OCI-LY7 (cell line): ENCODE results near the gene TGFB1I1. TPM values are rescaled to one million over a fixed set of nuclear protein-coding genes. Genes with fewer than 3 reads are reported as not detected.

Experiments
- BruUV-seq: library from RNA; stranded (reverse); fragments of 400-500 nt; replicated peaks from 2 replicates; lab custom pipeline; 2021; lab: Mats Ljungman, UMichigan
- CTCF ChIA-PET: fragments of 300-600 bp; sonication (Branson Sonifier 250); formaldehyde crosslinking; loops from one replicate; lab custom pipeline; 2022; ENCODE audit warnings: antibody characterized with exemption; ENCODE audit not compliant: unreplicated experiment; lab: Charles Lee
- POLR2A ChIA-PET: fragments of 300-600 bp; sonication (Branson Sonifier 250); formaldehyde crosslinking; loops from one replicate; lab custom pipeline; 2022; ENCODE audit warnings: antibody characterized with exemption; lab: Charles Lee
- DNase-seq: peaks from one replicate; pipeline ENCODE4 v3.0.0-alpha.2; 2015; ENCODE audit warnings: low spot score
- H2AFZ ChIP-seq: fragments of 200-600 bp; sonication (generic), shearing (Covaris generic); 2 replicates; pipeline ENCODE4 v1.6.1; 2014; ENCODE audit warnings: mild to moderate bottlenecking, antibody characterized with exemption, low read length, moderate library complexity
- H3K27ac ChIP-seq: fragments of 200-600 bp; sonication (generic); 2 replicates; pipeline ENCODE4 v1.5.1; 2014; ENCODE audit warnings: mixed run types, low read depth, mild to moderate bottlenecking, moderate library complexity, low read length, inconsistent platforms; ENCODE audit not compliant: poor library complexity, severe bottlenecking
- H3K36me3 ChIP-seq: fragments of 200-600 bp; sonication (generic); 2 replicates; pipeline ENCODE4 v1.6.1; 2014; ENCODE audit warnings: mild to moderate bottlenecking, antibody characterized with exemption, low read length, moderate library complexity, mixed read lengths; ENCODE audit not compliant: insufficient read depth
- H3K4me1 ChIP-seq: fragments of 200-600 bp; sonication (generic); 2 replicates; pipeline ENCODE4 v1.5.1; 2014; ENCODE audit warnings: mild to moderate bottlenecking, low read length; ENCODE audit not compliant: insufficient read depth, poor library complexity, severe bottlenecking
- H3K4me2 ChIP-seq: fragments of 200-600 bp; sonication (generic); 2 replicates; pipeline ENCODE4 v1.6.1; 2014; ENCODE audit warnings: mild to moderate bottlenecking, low read length
- H3K4me3 ChIP-seq: fragments of 200-600 bp; sonication (generic); 2 replicates; pipeline ENCODE4 v1.5.1; 2014; ENCODE audit warnings: mild to moderate bottlenecking, low read depth, low read length; ENCODE audit not compliant: poor library complexity, severe bottlenecking
- H3K79me2 ChIP-seq: fragments of 200-600 bp; sonication (generic); 2 replicates; pipeline ENCODE4 v1.6.1; 2016; ENCODE audit warnings: low read depth, mild to moderate bottlenecking, low read length, moderate library complexity, mixed read lengths; ENCODE audit not compliant: insufficient read depth
- H3K9me2 ChIP-seq: fragments of 200-600 bp; sonication (generic); 2 replicates; pipeline ENCODE4 v1.6.1; 2016; ENCODE audit warnings: mild to moderate bottlenecking, low read length, mixed read lengths; ENCODE audit not compliant: insufficient read depth
- H3K9me3 ChIP-seq: fragments of 200-600 bp; sonication (generic); 2 replicates; pipeline ENCODE4 v1.6.1; 2014; ENCODE audit warnings: mild to moderate bottlenecking, mixed run types, low read length, mixed read lengths
- H4K20me1 ChIP-seq: fragments of 200-600 bp; sonication (generic); 2 replicates; pipeline ENCODE4 v1.6.1; 2014; ENCODE audit warnings: mild to moderate bottlenecking, antibody characterized with exemption, low read length, moderate library complexity, mixed read lengths; ENCODE audit not compliant: insufficient read depth
- EZH2phosphoT487 ChIP-seq: fragments of 200-600 bp; sonication (generic); IDR thresholded peaks from 2 replicates; pipeline ENCODE4 v1.6.1; 2018; ENCODE audit warnings: low read depth, borderline replicate concordance, mild to moderate bottlenecking, mixed run types, antibody characterized with exemption, low read length, moderate library complexity, mixed read lengths
- intact Hi-C: fragments of 100-400 bp; cut with micrococcal nuclease; formaldehyde crosslinking; loops from one replicate; pipeline ENCODE4 v1.10.0; 2022; ENCODE audit not compliant: unreplicated experiment
- total RNA-seq, 2 experiments: library from RNA; depleted of rRNA in 1 of 2; stranded (reverse); fragments of >200 nt in 1 of 2; shearing (Covaris generic) in 1 of 2; gene quantifications; 2 replicates each; pipeline ENCODE4 v1.2.3, GENCODE V29; 2014 to 2022
- TF ChIP-seq, protein P1 (sequence below): fragments of 200-600 bp; sonication (generic); conservative IDR thresholded peaks from 2 replicates; pipeline ENCODE4 v1.5.1; 2014; ENCODE audit warnings: mild to moderate bottlenecking, antibody characterized with exemption, low read length, moderate library complexity, mixed read lengths

The TGFB1I1 gene
- total RNA-seq, 2 experiments from 2014 or later: 0.38 to 0.73 TPM

DNA sequence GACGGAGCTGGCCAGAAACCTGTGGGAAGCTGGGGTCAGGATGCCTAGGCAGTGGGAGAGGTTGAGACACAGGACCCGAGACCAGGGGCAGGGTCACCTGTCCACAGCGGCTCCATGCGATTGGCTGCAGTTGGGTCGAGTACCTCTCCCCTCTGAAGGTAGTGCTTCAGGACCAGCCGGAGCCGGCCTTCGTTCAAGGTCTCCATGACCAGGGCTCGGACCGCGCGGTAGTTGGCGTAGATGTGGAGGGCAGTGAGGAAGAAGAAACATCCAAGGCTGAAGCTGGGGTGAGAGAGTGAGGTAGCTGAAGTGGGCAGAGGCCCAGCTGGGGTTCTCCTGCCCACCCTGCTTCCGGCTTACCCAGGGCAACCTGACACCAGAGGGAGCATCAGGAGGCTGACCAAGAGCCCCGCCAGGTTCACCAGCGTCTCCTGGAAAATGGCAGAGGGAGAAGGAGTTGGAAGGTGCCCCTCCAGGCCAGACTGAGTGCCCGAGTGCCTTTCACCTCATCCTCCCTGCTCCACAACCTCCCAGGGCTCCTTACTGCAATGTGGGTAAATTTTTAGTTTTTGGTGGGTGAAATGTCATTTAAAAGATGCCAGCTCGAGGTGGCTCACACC is 21.7 kb downstream of the TGFB1I1 start:
- Histone ChIP-seq H2AFZ (no peak overlapping the region), H3K4me1 (no peaks in the 10 kb centered on the region), H3K79me2 (no peaks in the 10 kb centered on the region), H3K4me2 (no peak overlapping the region), H3K27ac (no peak overlapping the region), H3K9me2 (no peaks in the 10 kb centered on the region), H4K20me1 (no peaks in the 10 kb centered on the region), H3K36me3 (no peaks in the 10 kb centered on the region), H3K4me3 (no peak overlapping the region), H3K9me3 (no peaks in the 10 kb centered on the region)
- BruUV-seq: no TSS peak
- TF ChIP-seq EZH2phosphoT487: no peak
- TF ChIP-seq, protein P1, sequence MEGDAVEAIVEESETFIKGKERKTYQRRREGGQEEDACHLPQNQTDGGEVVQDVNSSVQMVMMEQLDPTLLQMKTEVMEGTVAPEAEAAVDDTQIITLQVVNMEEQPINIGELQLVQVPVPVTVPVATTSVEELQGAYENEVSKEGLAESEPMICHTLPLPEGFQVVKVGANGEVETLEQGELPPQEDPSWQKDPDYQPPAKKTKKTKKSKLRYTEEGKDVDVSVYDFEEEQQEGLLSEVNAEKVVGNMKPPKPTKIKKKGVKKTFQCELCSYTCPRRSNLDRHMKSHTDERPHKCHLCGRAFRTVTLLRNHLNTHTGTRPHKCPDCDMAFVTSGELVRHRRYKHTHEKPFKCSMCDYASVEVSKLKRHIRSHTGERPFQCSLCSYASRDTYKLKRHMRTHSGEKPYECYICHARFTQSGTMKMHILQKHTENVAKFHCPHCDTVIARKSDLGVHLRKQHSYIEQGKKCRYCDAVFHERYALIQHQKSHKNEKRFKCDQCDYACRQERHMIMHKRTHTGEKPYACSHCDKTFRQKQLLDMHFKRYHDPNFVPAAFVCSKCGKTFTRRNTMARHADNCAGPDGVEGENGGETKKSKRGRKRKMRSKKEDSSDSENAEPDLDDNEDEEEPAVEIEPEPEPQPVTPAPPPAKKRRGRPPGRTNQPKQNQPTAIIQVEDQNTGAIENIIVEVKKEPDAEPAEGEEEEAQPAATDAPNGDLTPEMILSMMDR: no peak
- POLR2A ChIA-PET: interaction anchor here (1.1 kb wide), 1 partner anchor 13 kb away, joined by 3 read pairs; no protein-coding TSS in a partner anchor
- CTCF ChIA-PET: no interaction called here
- DNase-seq: no peak
- intact Hi-C loops: no loop called here

GRCh38 chr16:31496670-31497069 is 24.7 kb downstream of the TGFB1I1 start:
- Histone ChIP-seq H3K4me2 (no peak overlapping the region), H3K9me2 (no peaks in the 10 kb centered on the region), H3K4me3 (no peak overlapping the region), H3K27ac (no peak overlapping the region), H3K79me2 (no peaks in the 10 kb centered on the region), H4K20me1 (no peaks in the 10 kb centered on the region), H3K4me1 (no peaks in the 10 kb centered on the region), H2AFZ (no peak overlapping the region), H3K36me3 (no peaks in the 10 kb centered on the region), H3K9me3 (no peaks in the 10 kb centered on the region)
- intact Hi-C loops: no loop called here
- CTCF ChIA-PET: no interaction called here
- BruUV-seq: no TSS peak
- POLR2A ChIA-PET: no interaction called here
- DNase-seq: no peak
- TF ChIP-seq EZH2phosphoT487: no peak
- TF ChIP-seq, protein P1: no peak

DNA sequence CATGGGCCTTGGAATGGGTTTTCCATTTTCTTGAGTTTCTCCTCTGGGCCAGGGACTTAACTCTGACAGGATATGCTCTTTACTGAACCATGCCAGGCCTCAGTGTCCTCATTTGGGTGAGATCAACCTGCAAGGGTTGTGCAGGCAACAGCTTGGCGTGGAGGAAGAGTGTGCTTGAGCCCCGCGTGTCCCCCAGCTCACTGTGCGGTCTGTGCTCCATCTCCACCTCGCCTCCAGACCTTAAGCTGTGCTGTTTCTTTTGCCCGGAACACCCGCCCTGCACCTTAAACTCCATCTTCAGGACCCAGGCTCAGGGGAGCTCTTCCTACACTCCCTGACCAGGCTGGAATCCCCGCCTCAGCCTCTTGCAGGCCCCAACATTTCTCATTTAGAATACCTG is 26.5 kb downstream of the TGFB1I1 start:
- Histone ChIP-seq H3K79me2 (no peaks in the 10 kb centered on the region), H3K4me1 (no peaks in the 10 kb centered on the region), H2AFZ (no peak overlapping the region), H3K4me2 (no peak overlapping the region), H3K36me3 (no peaks in the 10 kb centered on the region), H3K9me2 (no peaks in the 10 kb centered on the region), H3K27ac (no peak overlapping the region), H3K9me3 (no peaks in the 10 kb centered on the region), H4K20me1 (no peaks in the 10 kb centered on the region), H3K4me3 (no peak overlapping the region)
- TF ChIP-seq, protein P1: no peak
- TF ChIP-seq EZH2phosphoT487: no peak
- CTCF ChIA-PET: no interaction called here
- intact Hi-C loops: no loop called here
- no peak for DNase-seq
- no TSS peak for BruUV-seq
- POLR2A ChIA-PET: no interaction called here
